Measurements from ENCODE around the gene LRRC51. TPM values are rescaled to one million over a fixed set of nuclear protein-coding genes. Genes with fewer than 3 reads are reported as not detected.

The LRRC51 gene
- total RNA-seq, 1 donor from 2014 or later, result 11.6 TPM

- Mint-ChIP-seq H3K36me3 (ENCODE audit: low read depth) (no peaks in the 10 kb centered on the region), H3K27ac (ENCODE audit: unreplicated experiment) (peak overlapping the region; percentile 99), H3K4me3 (peak overlapping the region; percentile 96), H3K9me3 (no peaks in the 10 kb centered on the region), H3K27me3 (ENCODE audit: low read depth) (no peaks in the 10 kb centered on the region), H3K4me1 (peaks cover 44% of the 10 kb centered on the region)
- no peak for DNase-seq (ENCODE audit: low read depth, low spot score)
- TF ChIP-seq CTCF (conservative IDR thresholded peaks at IDR 0.05), result no peak
Observed at GRCh38 chr11:72081184-72081644, 564 bp downstream of the LRRC51 start.

- H3K36me3 Mint-ChIP-seq (ENCODE audit: low read depth), result no peaks in the 10 kb centered on the region
- H3K4me1 Mint-ChIP-seq, result peaks cover 42% of the 10 kb centered on the region
- no peak for DNase-seq (ENCODE audit: low read depth, low spot score)
- TF ChIP-seq CTCF (conservative IDR thresholded peaks at IDR 0.05), result no peak
- no peaks in the 10 kb centered on the region for H3K9me3 Mint-ChIP-seq
- peak overlapping the region; percentile 81 for H3K27ac Mint-ChIP-seq (ENCODE audit: unreplicated experiment)
- peak overlapping the region; percentile 73 for H3K4me3 Mint-ChIP-seq
- no peaks in the 10 kb centered on the region for H3K27me3 Mint-ChIP-seq (ENCODE audit: low read depth)
Observed at GRCh38 chr11:72081821-72082453, 1.3 kb downstream of the LRRC51 start.

- Mint-ChIP-seq H3K4me3 (peak overlapping the region; percentile 65), H3K27ac (ENCODE audit: unreplicated experiment) (no peak overlapping the region), H3K27me3 (ENCODE audit: low read depth) (no peaks in the 10 kb centered on the region), H3K4me1 (peaks cover 33% of the 10 kb centered on the region), H3K36me3 (ENCODE audit: low read depth) (no peaks in the 10 kb centered on the region), H3K9me3 (no peaks in the 10 kb centered on the region)
- no peak for TF ChIP-seq CTCF (conservative IDR thresholded peaks at IDR 0.05)
- DNase-seq (ENCODE audit: low read depth, low spot score), result no peak
Observed at GRCh38 chr11:72083414-72083813, 2.8 kb downstream of the LRRC51 start.

- H3K27me3 Mint-ChIP-seq (ENCODE audit: low read depth), result no peaks in the 10 kb centered on the region
- peaks cover 27% of the 10 kb centered on the region for H3K4me1 Mint-ChIP-seq
- H3K9me3 Mint-ChIP-seq, result no peaks in the 10 kb centered on the region
- no peak for DNase-seq (ENCODE audit: low read depth, low spot score)
- no peaks in the 10 kb centered on the region for H3K36me3 Mint-ChIP-seq (ENCODE audit: low read depth)
- no peak overlapping the region for H3K4me3 Mint-ChIP-seq
- no peak overlapping the region for H3K27ac Mint-ChIP-seq (ENCODE audit: unreplicated experiment)
- TF ChIP-seq CTCF (conservative IDR thresholded peaks at IDR 0.05), result no peak
Observed at GRCh38 chr11:72084076-72084475, 3.4 kb downstream of the LRRC51 start.

GRCh38 chr11:72084965-72085364, 4.3 kb downstream of the LRRC51 start:
- Mint-ChIP-seq H3K9me3 (no peaks in the 10 kb centered on the region), H3K36me3 (ENCODE audit: low read depth) (no peaks in the 10 kb centered on the region), H3K27ac (ENCODE audit: unreplicated experiment) (no peak overlapping the region), H3K27me3 (ENCODE audit: low read depth) (no peaks in the 10 kb centered on the region), H3K4me3 (no peak overlapping the region), H3K4me1 (peaks cover 23% of the 10 kb centered on the region)
- no peak for TF ChIP-seq CTCF (conservative IDR thresholded peaks at IDR 0.05)
- no peak for DNase-seq (ENCODE audit: low read depth, low spot score)

All from neural crest cell (in vitro differentiated cells).